Gastrocnemius medialis (tissue), 4 donors: ENCODE results near the gene SPINK4. TPM values are rescaled to one million over a fixed set of nuclear protein-coding genes. Genes with fewer than 3 reads are reported as not detected.

ENCODE experiments used
- ATAC-seq, 2 donors: fragments of 150-250 bp; one replicate each; pipeline ENCODE4 v1.9.1; 2016
- DNase-seq, 2 donors: peaks; one replicate each; pipeline ENCODE4 v3.0.0-alpha.2; 2019
- H3K27ac ChIP-seq, 4 donors: fragments of 200-600 bp; sonication (generic); 1 replicate in 1 of 4; 2 replicates in 3 of 4; pipeline ENCODE4 v1.5.1; 2016 to 2018; ENCODE audit warnings: mild to moderate bottlenecking in 2 of 4, moderate library complexity in 1 of 4
- H3K27me3 ChIP-seq, 3 donors: fragments of 200-600 bp; sonication (generic) in 2 of 3; 1 replicate in 1 of 3; 2 replicates in 2 of 3; pipeline versions ENCODE4 v1.5.1 to v1.6.0; 2016 to 2019; ENCODE audit warnings: mild to moderate bottlenecking in 1 of 3, moderate library complexity in 1 of 3
- H3K36me3 ChIP-seq, 2 donors: fragments of 200-600 bp; sonication (generic) in 1 of 2; one replicate each; pipeline ENCODE4 v1.5.1; 2017 to 2018
- H3K4me1 ChIP-seq, 2 donors: fragments of 200-600 bp; sonication (generic) in 1 of 2; one replicate each; pipeline ENCODE4 v1.5.1; 2016 to 2017; ENCODE audit warnings: mild to moderate bottlenecking in 2 of 2
- H3K4me3 ChIP-seq, 4 donors: fragments of 200-600 bp; sonication (generic) in 3 of 4; 1 replicate in 1 of 4; 2 replicates in 3 of 4; pipeline ENCODE4 v1.5.1; 2016 to 2019; ENCODE audit warnings: mild to moderate bottlenecking in 2 of 4
- H3K9me3 ChIP-seq, 3 donors: fragments of 200-600 bp; sonication (generic) in 2 of 3; 1 replicate in 1 of 3; 2 replicates in 2 of 3; pipeline ENCODE4 v1.5.1; 2016 to 2019
- CTCF ChIP-seq, 5 experiments: fragments of 450-650 bp in 3 of 5; fragments of 200-600 bp in 2 of 5; sonication (generic) in 2 of 5; IDR thresholded peaks in 4 of 5; conservative IDR thresholded peaks in 1 of 5; 1 replicate in 4 of 5; 2 replicates in 1 of 5; pipeline ENCODE4 v1.5.1; 2016 to 2019; ENCODE audit warnings: antibody characterized with exemption in 5 of 5, mild to moderate bottlenecking in 3 of 5, moderate library complexity in 3 of 5
- POLR2A ChIP-seq, 2 donors: fragments of 450-650 bp; IDR thresholded peaks; one replicate each; pipeline ENCODE4 v1.6.1; 2017; ENCODE audit warnings: antibody characterized with exemption in 2 of 2, mild to moderate bottlenecking in 2 of 2, moderate library complexity in 2 of 2
- in situ Hi-C, 4 donors: fragments of 200-750 bp; cut with MboI; loops; one replicate each; pipeline versions ENCODE4 v1.15.0 to v1.8.0; 2017; ENCODE audit warnings: low sequenced_read_pairs in 4 of 4
- intact Hi-C: fragments of 100-400 bp; cut with DNase I; formaldehyde crosslinking; loops from one replicate; pipeline ENCODE4 v1.15.1; 2023; ENCODE audit warnings: low total_unique reads
- total RNA-seq, 4 donors: library from RNA; depleted of rRNA; stranded (reverse); fragments of >200 nt; gene quantifications; one replicate each; pipeline versions ENCODE4 v1.1.0 to v1.2.3, GENCODE V29; 2016

The SPINK4 gene
- total RNA-seq, 4 donors from 2014 or later, result not detected

- H3K4me1 ChIP-seq, result peaks cover 8% of the 10 kb centered on the region in 2 donors
- DNase-seq (no peak), ATAC-seq (no peak)
- TF ChIP-seq CTCF (IDR thresholded peaks at IDR 0.05 in 4 of 5, conservative IDR thresholded peaks at IDR 0.05 in 1 of 5), result no peak
- TF ChIP-seq POLR2A (IDR thresholded peaks at IDR 0.05), result no peak
- no peaks in the 10 kb centered on the region for H3K9me3 ChIP-seq
- H3K27ac ChIP-seq, result no peak overlapping the region
- intact Hi-C loops, result no loop called here
- no peak overlapping the region for H3K4me3 ChIP-seq
- H3K27me3 ChIP-seq, result no peaks in the 10 kb centered on the region
- in situ Hi-C loops, result no loop called here
- no peaks in the 10 kb centered on the region for H3K36me3 ChIP-seq
These were observed 5.2 kb upstream of the SPINK4 start for GRCh38 chr9:33234511-33235467.

- no peak overlapping the region for H3K27ac ChIP-seq
- ATAC-seq, result no peak
- DNase-seq, result no peak
- no peaks in the 10 kb centered on the region for H3K36me3 ChIP-seq
- no peaks in the 10 kb centered on the region for H3K9me3 ChIP-seq
- H3K4me1 ChIP-seq, result peaks cover 13 to 14% of the 10 kb centered on the region in 2 donors
- no peak for TF ChIP-seq CTCF (IDR thresholded peaks at IDR 0.05 in 4 of 5, conservative IDR thresholded peaks at IDR 0.05 in 1 of 5)
- no peaks in the 10 kb centered on the region for H3K27me3 ChIP-seq
- in situ Hi-C loops, result no loop called here
- no peak overlapping the region for H3K4me3 ChIP-seq
- intact Hi-C loops, result no loop called here
These were observed 3.4 kb upstream of the SPINK4 start for GRCh38 chr9:33236571-33236970.

GRCh38 chr9:33241298-33241697 lies 1.3 kb downstream of the SPINK4 start:
- Histone ChIP-seq H3K36me3 (no peaks in the 10 kb centered on the region), H3K4me3 (no peak overlapping the region), H3K4me1 (peaks cover 13 to 14% of the 10 kb centered on the region in 2 donors), H3K27me3 (no peaks in the 10 kb centered on the region), H3K27ac (no peak overlapping the region), H3K9me3 (no peaks in the 10 kb centered on the region)
- TF ChIP-seq CTCF (IDR thresholded peaks at IDR 0.05 in 4 of 5, conservative IDR thresholded peaks at IDR 0.05 in 1 of 5) (no peak), POLR2A (IDR thresholded peaks at IDR 0.05) (no peak)
- in situ Hi-C loops (no loop called here), intact Hi-C loops (no loop called here)
- ATAC-seq (no peak), DNase-seq (no peak)

- Histone ChIP-seq H3K9me3 (no peaks in the 10 kb centered on the region), H3K27me3 (no peaks in the 10 kb centered on the region), H3K27ac (no peak overlapping the region), H3K36me3 (peaks cover 0 to 3% of the 10 kb centered on the region in 2 donors), H3K4me1 (peaks cover 13 to 14% of the 10 kb centered on the region in 2 donors), H3K4me3 (no peak overlapping the region)
- no peak for ATAC-seq
- no peak for TF ChIP-seq CTCF (IDR thresholded peaks at IDR 0.05 in 4 of 5, conservative IDR thresholded peaks at IDR 0.05 in 1 of 5)
- TF ChIP-seq POLR2A (IDR thresholded peaks at IDR 0.05), result no peak
- in situ Hi-C loops, result no loop called here
- no peak for DNase-seq
- intact Hi-C loops, result no loop called here
These were observed 2.7 kb downstream of the SPINK4 start for GRCh38 chr9:33242609-33243134.
